H9 (cell line): ENCODE measurements around the gene C1QTNF9. TPM values are rescaled to one million over a fixed set of nuclear protein-coding genes. Genes with fewer than 3 reads are reported as not detected.

Experiments
- DNase-seq: peaks from one replicate; pipeline ENCODE4 v3.0.0-alpha.2; 2017
- H2AFZ ChIP-seq: one replicate; pipeline ENCODE4 v1.6.1; 2013; ENCODE audit warnings: mild to moderate bottlenecking, low read length, control low read depth, moderate library complexity
- H2AK5ac ChIP-seq: 2 replicates; pipeline ENCODE4 v1.6.1; 2013; ENCODE audit warnings: low read length, control low read depth, mixed read lengths; ENCODE audit not compliant: insufficient read length
- H2BK120ac ChIP-seq: one replicate; pipeline ENCODE4 v1.6.1; 2013; ENCODE audit warnings: low read depth, mild to moderate bottlenecking, low read length, control low read depth, inconsistent platforms; ENCODE audit not compliant: poor library complexity, severe bottlenecking
- H2BK12ac ChIP-seq: 2 replicates; pipeline ENCODE4 v1.6.1; 2013; ENCODE audit warnings: low read length, control low read depth, mixed read lengths, low read depth; ENCODE audit not compliant: insufficient read length
- H2BK15ac ChIP-seq: 2 replicates; pipeline ENCODE4 v1.6.1; 2013; ENCODE audit warnings: low read depth, low read length, control low read depth
- H2BK20ac ChIP-seq: one replicate; pipeline ENCODE4 v1.6.1; 2013; ENCODE audit warnings: low read depth, mild to moderate bottlenecking, low read length, control low read depth, inconsistent platforms; ENCODE audit not compliant: poor library complexity, severe bottlenecking
- H2BK5ac ChIP-seq: 2 replicates; pipeline ENCODE4 v1.6.1; 2013; ENCODE audit warnings: low read length, control low read depth, mixed read lengths; ENCODE audit not compliant: insufficient read length
- H3K14ac ChIP-seq: 2 replicates; pipeline ENCODE4 v1.6.1; 2013; ENCODE audit warnings: low read length, control low read depth; ENCODE audit not compliant: insufficient read depth
- H3K18ac ChIP-seq: 2 replicates; pipeline ENCODE4 v1.6.1; 2013; ENCODE audit warnings: low read depth, mild to moderate bottlenecking, mixed read lengths, low read length, control low read depth; ENCODE audit not compliant: insufficient read length
- H3K23ac ChIP-seq: 2 replicates; pipeline ENCODE4 v1.6.1; 2013; ENCODE audit warnings: low read length, control low read depth, mixed read lengths, low read depth; ENCODE audit not compliant: insufficient read length
- H3K23me2 ChIP-seq: 2 replicates; pipeline ENCODE4 v1.6.1; 2013; ENCODE audit warnings: low read depth, mild to moderate bottlenecking, mixed read lengths, low read length, control low read depth; ENCODE audit not compliant: insufficient read length, poor library complexity, severe bottlenecking
- H3K27ac ChIP-seq: 2 replicates; pipeline ENCODE4 v1.5.1; 2013; ENCODE audit warnings: low read length, control low read depth, mixed read lengths, low read depth; ENCODE audit not compliant: insufficient read length
- H3K27me3 ChIP-seq: 2 replicates; pipeline ENCODE4 v1.6.1; 2013; ENCODE audit warnings: low read length, control low read depth, inconsistent platforms; ENCODE audit not compliant: insufficient read depth
- H3K4ac ChIP-seq: 2 replicates; pipeline ENCODE4 v1.6.1; 2013; ENCODE audit warnings: low read depth, mild to moderate bottlenecking, control low read depth, inconsistent platforms, low read length, moderate library complexity
- H3K4me1 ChIP-seq: 2 replicates; pipeline ENCODE4 v1.6.1; 2013; ENCODE audit warnings: low read length, control low read depth, inconsistent platforms; ENCODE audit not compliant: insufficient read depth
- H3K4me2 ChIP-seq: 2 replicates; pipeline ENCODE4 v1.6.1; 2013; ENCODE audit warnings: low read length, control low read depth, mixed read lengths; ENCODE audit not compliant: insufficient read length, insufficient read depth
- H3K56ac ChIP-seq: 2 replicates; pipeline ENCODE4 v1.6.1; 2013; ENCODE audit warnings: low read depth, mild to moderate bottlenecking, mixed read lengths, low read length, control low read depth; ENCODE audit not compliant: insufficient read length
- H3K79me1 ChIP-seq: 2 replicates; pipeline ENCODE4 v1.6.1; 2013; ENCODE audit warnings: low read depth, mild to moderate bottlenecking, moderate library complexity, low read length, control low read depth, inconsistent platforms; ENCODE audit not compliant: insufficient read depth, poor library complexity, severe bottlenecking
- H3K79me2 ChIP-seq: 2 replicates; pipeline ENCODE4 v1.6.1; 2013; ENCODE audit warnings: low read length, control low read depth, inconsistent platforms; ENCODE audit not compliant: insufficient read depth
- H3K9ac ChIP-seq: 2 replicates; pipeline ENCODE4 v1.6.1; 2013; ENCODE audit warnings: low read length, control low read depth, mixed read lengths; ENCODE audit not compliant: insufficient read length; ENCODE audit errors: extremely low read depth
- H3K9me3 ChIP-seq: one replicate; pipeline ENCODE4 v1.6.1; 2013; ENCODE audit warnings: low read depth, low read length, inconsistent platforms; ENCODE audit not compliant: control insufficient read depth
- H3T11ph ChIP-seq: one replicate; pipeline ENCODE4 v1.6.1; 2013; ENCODE audit warnings: mild to moderate bottlenecking, low read length, control low read depth, inconsistent platforms
- H4K20me1 ChIP-seq: one replicate; pipeline ENCODE4 v1.6.1; 2013; ENCODE audit not compliant: control insufficient read depth, insufficient read length, insufficient read depth
- H4K5ac ChIP-seq: 2 replicates; pipeline ENCODE4 v1.6.1; 2013; ENCODE audit warnings: low read depth, mild to moderate bottlenecking, mixed read lengths, low read length, control low read depth; ENCODE audit not compliant: insufficient read length
- H4K8ac ChIP-seq: replicated peaks from 2 replicates; pipeline ENCODE4 v1.6.1; 2013; ENCODE audit warnings: low read length, control low read depth, mixed read lengths, low read depth; ENCODE audit not compliant: insufficient read length
- H4K91ac ChIP-seq: 2 replicates; pipeline ENCODE4 v1.6.1; 2013; ENCODE audit warnings: low read depth, mild to moderate bottlenecking, moderate library complexity, mixed read lengths, low read length, control low read depth; ENCODE audit not compliant: insufficient read length
- H3K27ac Mint-ChIP-seq, 3 experiments: 2 replicates in 2 of 3; 3 replicates in 1 of 3; pipeline ENCODE4 v1.8.0; 2020 to 2021; ENCODE audit warnings: mixed read lengths in 3 of 3, mild to moderate bottlenecking in 1 of 3, moderate library complexity in 1 of 3
- H3K27me3 Mint-ChIP-seq: 2 replicates; pipeline ENCODE4 v1.8.0; 2021; ENCODE audit warnings: low read depth, mild to moderate bottlenecking, moderate library complexity, mixed read lengths
- H3K36me3 Mint-ChIP-seq, 3 experiments: 2 replicates in 2 of 3; 3 replicates in 1 of 3; pipeline ENCODE4 v1.8.0; 2020 to 2021; ENCODE audit warnings: low read depth in 3 of 3, mixed read lengths in 3 of 3; ENCODE audit not compliant: insufficient read depth in 1 of 3
- H3K4me1 Mint-ChIP-seq, 2 experiments: 2 replicates each; pipeline ENCODE4 v1.8.0; 2020; ENCODE audit warnings: mixed read lengths in 2 of 2
- H3K4me3 Mint-ChIP-seq, 2 experiments: 2 replicates in 1 of 2; 3 replicates in 1 of 2; pipeline ENCODE4 v1.8.0; 2020 to 2021; ENCODE audit warnings: mild to moderate bottlenecking in 2 of 2, mixed read lengths in 2 of 2, moderate library complexity in 1 of 2
- H3K9me3 Mint-ChIP-seq, 2 experiments: 2 replicates in 1 of 2; 3 replicates in 1 of 2; pipeline ENCODE4 v1.8.0; 2020; ENCODE audit warnings: mild to moderate bottlenecking in 2 of 2, mixed read lengths in 2 of 2, moderate library complexity in 1 of 2
- WGBS: extraction: QIAGEN DNeasy Blood & Tissue Kit; methylation state at CpG from one replicate; pipeline ENCODE4 v1.1.7; 2013; ENCODE audit warnings: missing lambda C conversion rate, low lambda C conversion rate, mixed read lengths; ENCODE audit not compliant: insufficient read length; ENCODE audit errors: extremely low coverage; 5-methylcytosine and 5-hydroxymethylcytosine counted together
- total RNA-seq: library from RNA; stranded (reverse); gene quantifications from 2 replicates; pipeline ENCODE4 v1.2.1, GENCODE V29; 2021
- TF ChIP-seq, protein P1 (sequence below): fragments of 200-600 bp; sonication (generic); conservative IDR thresholded peaks from 3 replicates; pipeline ENCODE4 v1.8.0; 2021; ENCODE audit warnings: antibody characterized with exemption, mild to moderate bottlenecking

Gene C1QTNF9
- total RNA-seq, 1 experiment from 2014 or later: not detected

DNA sequence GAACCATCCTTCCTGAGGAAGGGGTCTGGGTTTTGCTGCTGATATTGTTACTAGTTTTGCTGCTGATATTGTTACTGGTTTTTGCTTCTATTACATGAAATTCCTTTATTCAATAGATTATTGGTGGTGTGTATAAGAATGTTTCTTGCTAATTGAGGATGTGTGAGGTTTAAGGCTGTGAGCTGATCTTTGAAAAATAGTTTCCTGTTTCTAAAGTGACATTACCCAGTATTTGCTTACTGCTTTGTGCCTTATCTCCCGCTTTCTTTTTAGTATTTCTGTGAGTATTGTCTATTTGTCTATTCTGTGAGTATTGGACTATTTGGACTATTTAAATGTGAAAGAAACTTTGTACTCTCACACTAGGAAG, 38.2 kb upstream of the C1QTNF9 start:
- Histone ChIP-seq H3K9me3 (no peaks in the 10 kb centered on the region), H3K79me1 (no peaks in the 10 kb centered on the region), H3K27me3 (no peaks in the 10 kb centered on the region), H4K8ac (no peak overlapping the region), H3K23me2 (no peaks in the 10 kb centered on the region), H3K18ac (no peak overlapping the region), H3K4me1 (no peaks in the 10 kb centered on the region), H3K4ac (no peak overlapping the region), H2BK20ac (no peak overlapping the region), H3K56ac (no peak overlapping the region), H2BK12ac (no peak overlapping the region), H4K91ac (no peak overlapping the region), H2BK5ac (no peak overlapping the region), H3K79me2 (no peaks in the 10 kb centered on the region), H3K27ac (no peak overlapping the region), H4K20me1 (no peaks in the 10 kb centered on the region), H2AK5ac (no peak overlapping the region), H3K9ac (no peak overlapping the region), H2BK120ac (no peak overlapping the region), H3K4me2 (no peak overlapping the region), H3T11ph (no peak overlapping the region), H3K14ac (no peak overlapping the region), H4K5ac (no peak overlapping the region), H2BK15ac (no peak overlapping the region), H2AFZ (no peak overlapping the region), H3K23ac (no peak overlapping the region)
- no peaks in the 10 kb centered on the region; the same call in 1 of the 2 replicates for H3K27me3 Mint-ChIP-seq
- no peak overlapping the region; a peak in 1 of 5 replicates for H3K4me3 Mint-ChIP-seq
- TF ChIP-seq, protein P1, sequence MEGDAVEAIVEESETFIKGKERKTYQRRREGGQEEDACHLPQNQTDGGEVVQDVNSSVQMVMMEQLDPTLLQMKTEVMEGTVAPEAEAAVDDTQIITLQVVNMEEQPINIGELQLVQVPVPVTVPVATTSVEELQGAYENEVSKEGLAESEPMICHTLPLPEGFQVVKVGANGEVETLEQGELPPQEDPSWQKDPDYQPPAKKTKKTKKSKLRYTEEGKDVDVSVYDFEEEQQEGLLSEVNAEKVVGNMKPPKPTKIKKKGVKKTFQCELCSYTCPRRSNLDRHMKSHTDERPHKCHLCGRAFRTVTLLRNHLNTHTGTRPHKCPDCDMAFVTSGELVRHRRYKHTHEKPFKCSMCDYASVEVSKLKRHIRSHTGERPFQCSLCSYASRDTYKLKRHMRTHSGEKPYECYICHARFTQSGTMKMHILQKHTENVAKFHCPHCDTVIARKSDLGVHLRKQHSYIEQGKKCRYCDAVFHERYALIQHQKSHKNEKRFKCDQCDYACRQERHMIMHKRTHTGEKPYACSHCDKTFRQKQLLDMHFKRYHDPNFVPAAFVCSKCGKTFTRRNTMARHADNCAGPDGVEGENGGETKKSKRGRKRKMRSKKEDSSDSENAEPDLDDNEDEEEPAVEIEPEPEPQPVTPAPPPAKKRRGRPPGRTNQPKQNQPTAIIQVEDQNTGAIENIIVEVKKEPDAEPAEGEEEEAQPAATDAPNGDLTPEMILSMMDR: no peak
- peaks cover 6 to 19% of the 10 kb centered on the region in 2 experiments for H3K4me1 Mint-ChIP-seq
- H3K9me3 Mint-ChIP-seq: no peaks in the 10 kb centered on the region
- no peaks in the 10 kb centered on the region; a peak in 2 of 7 replicates for H3K36me3 Mint-ChIP-seq
- WGBS: no CpG with 5 or more reads among the region's 1 CpG
- DNase-seq: no peak
- H3K27ac Mint-ChIP-seq: no peak overlapping the region; a peak in 1 of 7 replicates
